HG03378 (cell line): ENCODE data around the gene F2.
"Not testable (repeated sequence)": the region's sequence is repeated elsewhere in the genome, so short reads cannot be mapped to it uniquely, and the experiment has no call there.

Source experiments
- ATAC-seq: cut with Tn5 transposase; IDR thresholded peaks from one replicate; pipeline ENCODE4 v1.9.1; 2021; ENCODE audit warnings: mild to moderate bottlenecking, moderate library complexity; ENCODE audit not compliant: unreplicated experiment

Gene F2

GRCh38 chr11:46712874-46713576, 6.0 kb upstream of the F2 start:
- ATAC-seq: no peak

- not testable (repeated sequence) for ATAC-seq
Observed at GRCh38 chr11:46717825-46718154, 1.2 kb upstream of the F2 start.

- no peak for ATAC-seq
Observed at GRCh38 chr11:46718155-46719019, 626 bp upstream of the F2 start.

DNA sequence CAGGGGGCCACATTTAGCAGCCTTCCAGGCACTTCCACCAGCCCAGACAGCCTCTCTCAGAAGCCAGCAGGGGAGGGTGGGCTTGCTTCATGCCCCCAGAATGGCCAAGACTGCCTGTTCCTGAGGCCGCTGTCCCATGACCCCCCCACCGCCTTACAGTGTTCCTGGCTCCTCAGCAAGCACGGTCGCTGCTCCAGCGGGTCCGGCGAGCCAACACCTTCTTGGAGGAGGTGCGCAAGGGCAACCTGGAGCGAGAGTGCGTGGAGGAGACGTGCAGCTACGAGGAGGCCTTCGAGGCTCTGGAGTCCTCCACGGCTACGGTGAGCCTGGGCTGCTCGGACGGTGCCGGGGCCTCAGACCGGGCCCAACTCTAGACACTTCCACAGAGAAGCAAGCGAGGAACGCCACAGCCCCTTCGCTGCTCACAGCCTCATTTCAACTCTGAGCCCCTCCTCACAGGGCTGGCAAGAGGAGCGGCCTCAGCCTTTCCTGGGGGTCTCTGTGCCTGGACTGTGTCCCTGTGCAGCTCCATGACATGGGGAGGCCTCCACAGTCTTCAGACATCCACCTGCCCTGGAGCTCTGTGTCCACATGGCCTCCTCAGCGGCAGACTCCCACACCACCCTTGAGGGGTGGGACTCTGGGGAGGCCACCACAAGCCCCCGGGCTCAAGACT, 668 bp downstream of the F2 start:
- ATAC-seq: no peak

- ATAC-seq: no peak
Observed at GRCh38 chr11:46721286-46721685, 2.3 kb downstream of the F2 start.

GRCh38 chr11:46722566-46723358, 3.7 kb downstream of the F2 start:
- ATAC-seq: no peak

GRCh38 chr11:46723359-46723680, 4.3 kb downstream of the F2 start:
- ATAC-seq: no peak

GRCh38 chr11:46724088-46724487, 5.1 kb downstream of the F2 start:
- ATAC-seq: no peak

GRCh38 chr11:46725338-46726205, 6.6 kb downstream of the F2 start:
- ATAC-seq: no peak

- no peak for ATAC-seq
Observed at GRCh38 chr11:46726206-46726862, 7.3 kb downstream of the F2 start.

GRCh38 chr11:46727952-46728658, 9.1 kb downstream of the F2 start:
- no peak for ATAC-seq

DNA sequence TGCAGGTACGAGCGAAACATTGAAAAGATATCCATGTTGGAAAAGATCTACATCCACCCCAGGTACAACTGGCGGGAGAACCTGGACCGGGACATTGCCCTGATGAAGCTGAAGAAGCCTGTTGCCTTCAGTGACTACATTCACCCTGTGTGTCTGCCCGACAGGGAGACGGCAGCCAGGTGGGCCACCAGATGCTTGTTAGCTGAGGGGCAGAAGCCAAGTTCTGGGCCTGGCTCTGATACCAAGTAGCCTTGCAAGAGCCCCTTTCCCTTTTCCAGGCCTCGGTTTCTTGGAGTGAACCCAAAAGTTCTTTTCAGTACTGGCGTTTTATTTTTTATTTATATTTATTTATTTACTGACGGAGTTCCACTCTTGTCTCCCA, 9.6 kb downstream of the F2 start:
- ATAC-seq: no peak

GRCh38 chr11:46729110-46730027, 10.4 kb downstream of the F2 start:
- no peak for ATAC-seq

DNA sequence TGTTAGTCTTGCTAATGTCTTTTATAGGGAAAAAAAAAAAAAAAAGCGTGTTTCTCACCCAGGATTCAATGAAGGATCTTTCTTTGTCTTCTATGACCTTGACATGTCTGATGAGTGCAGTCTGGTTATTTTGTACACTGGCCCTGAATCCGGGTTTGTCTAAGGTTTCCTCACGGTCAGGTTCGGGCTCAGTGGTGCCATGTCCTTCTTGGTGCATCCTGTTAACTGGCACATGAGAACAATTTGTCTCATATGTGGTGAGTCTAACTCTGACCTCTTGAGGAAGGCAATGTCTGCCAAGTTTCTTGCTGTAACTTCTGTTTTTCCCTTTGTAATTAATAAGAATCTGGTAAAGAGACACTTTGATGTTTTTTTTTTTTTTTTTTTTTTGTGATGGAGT, 12.5 kb downstream of the F2 start:
- no peak for ATAC-seq

GRCh38 chr11:46733234-46733633, 14.2 kb downstream of the F2 start:
- ATAC-seq: no peak

DNA sequence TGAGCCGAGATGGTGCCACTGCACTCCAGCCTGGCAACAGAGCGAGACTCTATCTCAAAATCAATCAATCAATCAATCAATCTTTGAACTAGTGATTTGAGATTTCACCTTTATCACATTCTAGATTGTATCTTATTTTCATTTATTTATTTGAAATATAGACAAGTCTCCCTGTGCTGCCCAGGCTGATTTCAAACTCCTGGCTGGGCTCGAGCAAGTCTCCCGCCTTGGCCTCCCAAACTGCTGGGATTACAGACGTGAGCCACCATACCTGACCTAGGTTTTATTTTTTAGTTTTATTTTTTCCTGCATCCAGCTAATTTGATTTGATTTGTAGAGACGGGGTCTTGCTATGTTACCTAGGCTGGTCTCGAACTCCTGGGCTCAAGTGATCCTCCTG, 17.1 kb downstream of the F2 start:
- ATAC-seq: no peak

GRCh38 chr11:46736615-46737014, 17.6 kb downstream of the F2 start:
- ATAC-seq: no peak

- ATAC-seq: no peak
Observed at GRCh38 chr11:46737699-46738098, 18.7 kb downstream of the F2 start.
